Measurements from ENCODE around the gene NXN.
"Not testable (repeated sequence)": the region's sequence is repeated elsewhere in the genome, so short reads cannot be mapped to it uniquely, and the experiment has no call there.

Gene NXN

DNA sequence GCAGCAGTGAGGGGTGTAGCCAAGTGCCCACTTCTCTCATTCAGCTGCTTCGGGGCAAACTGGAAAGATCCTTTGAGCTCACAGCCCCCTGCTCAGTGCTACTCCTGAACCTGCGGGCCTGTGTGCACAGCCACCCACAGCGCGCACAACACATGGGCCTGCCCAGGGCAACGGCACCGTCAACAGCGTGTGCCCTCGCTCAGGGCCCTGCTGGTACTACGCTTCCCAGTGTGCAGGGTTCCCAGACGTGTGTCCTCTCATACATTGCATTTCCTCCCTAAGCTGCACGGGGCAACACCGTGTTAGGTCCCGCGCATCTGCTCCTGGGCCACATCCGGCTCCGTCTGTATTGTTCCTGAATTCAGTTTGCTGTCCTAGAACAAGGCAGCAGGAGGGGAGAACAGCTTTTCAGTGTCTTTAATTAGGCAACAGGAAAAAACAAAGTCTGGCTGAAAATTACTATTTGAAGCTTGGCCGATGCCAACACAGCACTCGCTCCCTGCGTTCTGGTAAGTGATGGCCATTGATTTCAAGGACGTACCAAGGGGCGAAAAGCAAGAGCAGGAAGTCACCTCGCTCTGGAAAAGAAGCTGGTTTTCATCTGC is 182.2 kb downstream of the NXN start:
- no peak for DNase-seq (ENCODE audit: low spot score)

- no peak for DNase-seq (ENCODE audit: low spot score)
Observed at GRCh38 chr17:796609-797008, 183.0 kb downstream of the NXN start.

GRCh38 chr17:795721-796120 is 183.9 kb downstream of the NXN start:
- DNase-seq (ENCODE audit: low spot score) = no peak

DNA sequence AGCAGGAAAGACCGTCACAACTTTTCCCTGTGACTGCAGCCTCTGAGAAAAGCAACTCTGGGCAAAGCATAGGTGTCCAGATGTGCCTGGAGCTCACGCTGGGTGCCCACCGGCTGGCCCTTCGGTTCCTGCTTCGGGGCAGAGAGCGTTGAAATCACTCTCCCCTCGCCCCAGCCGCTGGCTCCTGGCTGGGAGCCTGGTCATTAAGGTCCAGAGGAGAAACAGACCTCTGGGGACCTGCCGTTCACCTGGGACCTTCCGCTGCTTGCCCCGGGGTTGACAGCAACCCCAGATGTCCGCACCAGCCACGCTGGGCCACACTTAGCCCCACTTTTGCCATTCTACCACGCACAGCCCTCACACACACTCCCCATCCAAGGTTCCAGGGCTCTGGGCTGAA is 184.3 kb downstream of the NXN start:
- DNase-seq (ENCODE audit: low spot score) = no peak

DNA sequence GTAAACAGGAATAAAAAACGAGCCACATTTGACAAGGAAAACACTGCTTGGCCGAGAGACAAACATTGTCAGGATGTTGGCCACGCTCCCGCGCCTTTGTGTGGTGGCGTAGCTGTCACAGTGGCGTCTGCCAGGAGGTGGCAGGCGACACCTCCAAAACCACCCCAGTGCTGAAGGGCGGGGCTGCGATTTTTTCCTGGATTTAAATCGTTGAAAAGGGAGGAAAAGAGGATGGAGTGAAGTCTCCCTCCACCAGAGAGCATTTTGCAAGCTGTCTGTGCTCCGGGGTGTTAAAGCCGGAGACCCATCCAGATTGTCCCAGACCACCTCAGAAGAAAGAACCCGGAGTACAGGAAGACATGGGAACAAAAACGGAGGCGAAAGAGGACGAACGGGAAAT is 184.7 kb downstream of the NXN start:
- peak; percentile 19 for DNase-seq (ENCODE audit: low spot score)

- DNase-seq (ENCODE audit: low spot score) = no peak
Observed at GRCh38 chr17:792277-792676, 187.3 kb downstream of the NXN start.

DNA sequence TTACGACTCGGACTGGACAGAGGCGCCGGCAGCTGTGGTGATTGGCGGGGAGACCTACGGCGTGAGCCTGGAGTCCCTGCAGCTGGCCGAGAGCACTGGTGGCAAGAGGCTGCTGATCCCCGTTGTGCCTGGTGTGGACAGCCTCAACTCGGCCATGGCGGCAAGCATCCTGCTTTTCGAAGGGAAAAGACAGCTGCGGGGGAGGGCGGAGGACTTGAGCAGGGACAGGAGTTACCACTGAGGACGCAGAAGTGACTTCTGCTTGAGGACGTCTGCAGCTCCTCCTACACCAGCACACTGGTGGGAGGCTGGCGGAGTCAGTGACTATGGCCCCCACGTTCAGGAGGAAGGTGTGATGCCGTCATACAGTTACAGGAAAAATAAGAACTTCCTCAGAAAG is 187.7 kb downstream of the NXN start:
- DNase-seq (ENCODE audit: low spot score) = no peak

GRCh38 chr17:790874-791247 is 188.7 kb downstream of the NXN start:
- DNase-seq (ENCODE audit: low spot score) = not testable (repeated sequence)

- not testable (repeated sequence) for DNase-seq (ENCODE audit: low spot score)
Observed at GRCh38 chr17:789931-790873, 189.4 kb downstream of the NXN start.

DNA sequence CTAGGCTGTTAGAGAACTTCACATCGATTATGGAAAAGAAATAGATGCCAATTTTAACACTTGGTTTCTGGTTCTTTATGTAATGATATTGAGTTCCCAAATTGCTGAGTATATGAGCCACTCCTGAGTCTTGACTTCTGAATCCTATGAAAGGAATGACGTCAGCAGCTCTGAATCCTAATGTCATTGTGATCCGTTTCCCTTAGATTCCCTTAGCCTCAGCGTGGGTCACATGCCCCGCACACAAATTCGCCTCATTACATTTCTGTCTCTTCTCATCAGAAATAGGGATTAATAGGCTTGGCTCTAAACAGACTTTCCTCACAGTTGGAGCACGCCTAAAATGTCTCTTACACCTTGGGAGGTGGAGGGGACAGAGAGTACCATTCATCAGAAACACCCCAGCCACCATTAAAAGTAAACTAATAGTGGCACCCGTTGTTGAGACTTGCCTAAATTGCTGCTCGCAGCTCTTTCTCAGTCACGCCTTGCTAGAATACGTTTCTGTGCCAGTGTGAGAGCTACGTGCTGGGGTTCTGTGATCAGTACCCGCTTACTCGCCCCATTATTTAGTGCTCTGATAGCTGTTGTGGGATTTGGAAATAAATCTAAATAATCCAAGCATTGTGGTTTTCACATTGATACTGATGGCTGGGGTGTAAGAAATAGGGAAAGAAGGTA is 190.3 kb downstream of the NXN start:
- no peak for DNase-seq (ENCODE audit: low spot score)

GRCh38 chr17:788551-788950 is 191.0 kb downstream of the NXN start:
- DNase-seq (ENCODE audit: low spot score) = no peak

DNA sequence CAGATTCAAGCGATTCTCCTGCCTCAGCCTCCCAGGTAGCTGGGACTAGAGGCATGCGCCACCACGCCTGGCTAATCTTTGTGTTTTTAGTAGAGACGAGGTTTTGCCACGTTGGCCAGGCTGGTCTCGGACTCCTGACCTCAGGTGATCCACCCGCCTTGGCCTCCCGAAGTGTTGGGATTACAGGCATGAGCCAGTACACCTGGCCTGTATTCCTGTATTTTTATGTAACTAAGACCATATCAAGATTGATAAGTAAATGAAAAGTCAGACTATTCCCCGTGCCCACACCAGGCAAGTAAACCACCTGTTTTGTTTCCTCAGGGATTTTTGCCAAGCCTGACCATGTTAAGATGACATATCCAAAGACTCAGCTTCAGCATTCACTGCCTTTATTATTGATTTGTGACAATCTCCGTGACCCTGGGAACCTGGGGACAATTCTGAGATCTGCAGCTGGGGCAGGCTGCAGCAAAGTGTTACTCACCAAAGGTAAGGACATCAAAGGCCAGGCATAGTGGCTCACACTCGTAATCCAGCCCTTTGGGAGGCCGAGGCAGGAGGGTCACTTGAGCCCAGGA is 191.8 kb downstream of the NXN start:
- no peak for DNase-seq (ENCODE audit: low spot score)

GRCh38 chr17:785901-786300 is 193.7 kb downstream of the NXN start:
- not testable (repeated sequence) for DNase-seq (ENCODE audit: low spot score)

DNA sequence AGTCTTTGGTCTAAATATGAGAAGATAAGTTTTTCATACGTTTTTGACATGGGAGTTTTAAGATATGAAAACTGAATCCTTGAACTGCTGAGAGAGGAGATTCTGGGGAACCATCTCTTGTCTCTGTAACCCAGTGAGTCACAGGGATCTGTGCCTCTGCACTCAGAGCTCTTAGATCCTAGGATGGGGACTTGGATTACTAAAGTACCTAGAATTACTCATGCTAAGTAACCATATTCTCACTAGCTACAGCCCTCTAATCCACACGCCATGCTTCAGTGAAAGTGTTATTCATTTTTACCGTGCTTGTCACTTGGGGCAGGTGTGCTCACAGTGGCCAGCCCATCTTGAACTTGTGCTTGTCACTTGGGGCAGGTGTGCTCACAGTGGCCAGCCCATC is 195.4 kb downstream of the NXN start:
- DNase-seq (ENCODE audit: low spot score) = no peak

- peak; percentile 93 for DNase-seq (ENCODE audit: low spot score)
Observed at GRCh38 chr17:781805-782731, 197.5 kb downstream of the NXN start, which contains the start of the genes GLOD4 and MRM3. TSS of gene GLOD4 (minus strand) at chr17:782280. CDS start at chr17:782255, 25 bp downstream. TSS of gene MRM3 (plus strand) at chr17:782353. CDS start at chr17:782379, 26 bp downstream.

- DNase-seq (ENCODE audit: low spot score) = no peak
Observed at GRCh38 chr17:778096-778495, 201.5 kb downstream of the NXN start.

DNA sequence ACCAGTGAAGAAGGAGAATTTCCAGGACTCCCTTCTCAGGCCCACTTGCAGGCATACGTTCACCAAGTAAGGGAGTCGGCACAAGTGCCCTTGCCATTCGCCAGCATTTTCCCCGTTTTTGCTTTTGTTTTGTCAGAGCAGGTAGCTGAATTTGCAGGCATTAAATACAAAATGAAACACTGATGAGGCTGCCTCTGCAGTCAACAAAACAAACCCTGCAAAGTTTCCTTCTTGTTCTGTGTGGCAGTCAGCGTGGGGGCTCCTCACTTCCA is 205.3 kb downstream of the NXN start:
- no peak for DNase-seq (ENCODE audit: low spot score)

DNA sequence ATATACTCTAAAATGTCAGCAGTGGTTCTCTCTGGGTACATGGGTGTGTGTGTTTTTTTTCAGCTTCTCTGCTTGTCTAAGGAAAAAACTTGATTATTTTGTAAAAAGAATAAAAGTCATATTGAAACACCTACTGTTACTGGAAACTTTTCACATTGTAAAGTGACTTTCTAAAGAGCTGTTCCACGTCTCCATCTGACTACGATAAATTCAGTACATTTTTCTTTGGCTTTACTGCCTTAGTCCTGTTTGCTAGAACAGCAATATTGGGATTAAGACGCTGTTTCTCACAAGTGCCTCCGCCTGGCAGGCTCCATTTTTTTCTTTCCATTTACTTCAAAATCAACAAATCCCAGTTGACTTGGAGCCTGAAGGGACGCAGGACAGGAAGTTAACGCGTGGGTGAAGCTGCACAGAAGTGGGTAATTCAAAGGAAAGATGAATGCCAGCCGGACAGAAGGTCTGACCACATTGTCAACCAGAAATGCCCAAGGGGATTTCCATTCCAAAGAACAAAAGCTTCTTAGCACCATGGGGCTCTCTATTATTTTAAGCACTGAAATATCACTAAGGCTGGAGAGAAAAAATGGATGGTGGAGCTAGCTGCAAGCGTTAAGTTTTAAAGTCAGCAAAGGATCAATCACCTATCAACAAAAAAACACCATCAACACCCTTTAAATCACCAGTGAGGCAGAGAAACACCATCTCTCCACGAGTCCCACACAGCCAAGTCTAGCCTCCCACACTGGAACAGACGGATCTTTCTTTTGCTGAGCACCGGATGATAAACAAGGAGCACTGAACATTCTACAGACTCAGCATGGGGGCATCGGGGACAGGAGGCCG is 205.9 kb downstream of the NXN start:
- DNase-seq (ENCODE audit: low spot score) = no peak

- no peak for DNase-seq (ENCODE audit: low spot score)
Observed at GRCh38 chr17:773016-773415, 206.6 kb downstream of the NXN start.

- no peak for DNase-seq (ENCODE audit: low spot score)
Observed at GRCh38 chr17:767076-767475, 212.5 kb downstream of the NXN start.

- no peak for DNase-seq (ENCODE audit: low spot score)
Observed at GRCh38 chr17:760371-760770, 219.2 kb downstream of the NXN start.
